Activated CD4-positive, CD25-positive, alpha-beta regulatory T cell treated with anti-CD3 and anti-CD28 coated beads, Interleukin-2, amount 50 U/mL, for 24 hours (primary cell): Measurements from ENCODE around the gene TTLL8.

Experiments used
- ATAC-seq, 2 donors: fragments of 150-1000 bp; cut with Tn5 transposase; one replicate each; pipeline ENCODE4 v1.10.0; 2021; ENCODE audit warnings: mild to moderate bottlenecking in 1 of 2, moderate library complexity in 1 of 2

Gene TTLL8

GRCh38 chr22:49979587-49980264, 78.4 kb downstream of the TTLL8 start:
- peak; percentile 30 to 40 for ATAC-seq

GRCh38 chr22:49977578-49977977, 80.5 kb downstream of the TTLL8 start:
- ATAC-seq, result no peak

- peak; percentile 68 to 73 for ATAC-seq
Observed at GRCh38 chr22:49976439-49977175, 81.5 kb downstream of the TTLL8 start.

- peak; percentile 30 to 45 for ATAC-seq
Observed at GRCh38 chr22:49975543-49976389, 82.3 kb downstream of the TTLL8 start.

- ATAC-seq, result no peak
Observed at GRCh38 chr22:49973018-49973961, 84.8 kb downstream of the TTLL8 start.

- no peak for ATAC-seq
Observed at GRCh38 chr22:49972163-49973017, 85.7 kb downstream of the TTLL8 start.

GRCh38 chr22:49971232-49972162, 86.6 kb downstream of the TTLL8 start:
- ATAC-seq, result peak; percentile 48 to 58

GRCh38 chr22:49970528-49971231, 87.4 kb downstream of the TTLL8 start:
- peak; percentile 91 for ATAC-seq

- peak in 1 of 2 donors; percentile 1 for ATAC-seq
Observed at GRCh38 chr22:49969751-49970527, 88.2 kb downstream of the TTLL8 start.

- no peak for ATAC-seq
Observed at GRCh38 chr22:49968831-49969661, 89.1 kb downstream of the TTLL8 start.
